Activated CD8-positive, alpha-beta memory T cell treated with anti-CD3 and anti-CD28 coated beads, Interleukin-2, amount 50 U/mL, for 4 hours (primary cell): ENCODE measurements around the gene FADS3.

ENCODE experiments used
- DNase-seq: peaks from one replicate; pipeline ENCODE4 v3.0.0-alpha.2; 2020

FADS3 gene

GRCh38 chr11:61913699-61914395 is 22.5 kb upstream of the FADS3 start:
- no peak for DNase-seq

- no peak for DNase-seq
These were observed 21.8 kb upstream of the FADS3 start for GRCh38 chr11:61912991-61913698.

- DNase-seq: no peak
These were observed 21.2 kb upstream of the FADS3 start for GRCh38 chr11:61912530-61912898.

DNA sequence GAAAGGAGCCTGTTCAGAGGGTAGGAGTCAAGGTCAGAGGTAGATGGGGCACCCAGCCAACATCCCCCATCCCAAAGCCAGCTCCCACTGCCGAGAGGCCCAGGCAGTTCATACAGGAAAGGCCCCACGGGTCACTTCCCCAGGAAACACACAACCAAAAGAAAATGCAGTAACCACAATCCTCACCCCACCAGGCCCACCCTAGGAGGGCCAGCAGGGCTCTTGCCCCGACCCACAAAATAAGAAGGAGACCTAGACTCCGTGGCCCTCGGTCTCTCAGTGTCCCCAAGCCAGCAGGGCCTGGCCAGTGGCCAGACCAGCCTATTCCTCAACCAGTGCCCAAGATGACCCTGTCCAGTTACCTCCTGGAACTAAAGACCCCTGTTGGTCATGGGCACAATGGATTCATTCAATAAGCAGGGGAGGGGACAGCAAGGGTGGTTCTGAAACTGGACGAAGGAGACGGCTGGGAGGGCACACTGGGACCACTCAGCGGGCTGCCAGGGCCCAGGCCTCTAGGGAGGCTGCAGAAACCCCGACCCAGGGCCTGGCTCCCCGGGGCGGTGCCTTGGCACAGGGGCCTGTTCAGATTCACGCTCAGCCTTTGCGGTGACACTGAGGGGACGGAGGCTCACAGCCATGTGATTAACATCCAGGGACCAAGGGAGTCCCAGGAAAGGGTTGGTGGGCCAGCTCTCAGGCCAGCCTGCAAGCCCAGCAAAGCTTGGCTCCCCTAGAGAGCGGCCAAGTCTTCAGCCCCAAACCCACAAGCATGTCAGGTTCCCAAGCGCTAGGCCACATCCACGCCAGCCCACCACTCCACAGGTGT is 20.6 kb upstream of the FADS3 start:
- DNase-seq: no peak

DNA sequence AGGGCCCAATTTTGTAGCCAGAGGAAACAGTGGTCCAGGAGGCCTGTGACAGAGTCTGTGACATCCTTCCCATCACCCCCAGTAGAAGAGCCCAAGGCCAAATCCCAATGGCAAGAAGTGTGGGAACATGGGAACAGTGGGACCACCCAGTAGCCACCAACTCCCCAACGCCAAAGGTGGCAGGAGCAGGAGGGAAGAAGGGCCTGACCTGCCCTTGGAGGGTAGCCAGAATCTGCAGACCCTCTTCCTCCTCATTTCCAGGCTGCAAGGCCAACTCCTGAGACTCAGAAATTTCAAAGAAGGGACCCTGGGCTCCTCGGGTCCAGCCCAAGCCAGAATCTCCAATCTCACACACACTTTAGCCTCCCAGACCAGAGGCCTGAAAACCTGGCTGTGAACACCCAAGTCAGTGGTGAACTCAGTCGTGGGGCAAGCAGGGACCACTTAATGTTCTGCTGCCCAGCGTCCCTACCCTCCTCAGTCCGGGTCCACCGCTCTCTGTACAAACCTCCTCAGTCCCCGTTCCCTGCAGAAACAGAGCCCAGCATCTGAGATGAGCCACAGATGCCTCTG is 19.9 kb upstream of the FADS3 start:
- DNase-seq: no peak

DNA sequence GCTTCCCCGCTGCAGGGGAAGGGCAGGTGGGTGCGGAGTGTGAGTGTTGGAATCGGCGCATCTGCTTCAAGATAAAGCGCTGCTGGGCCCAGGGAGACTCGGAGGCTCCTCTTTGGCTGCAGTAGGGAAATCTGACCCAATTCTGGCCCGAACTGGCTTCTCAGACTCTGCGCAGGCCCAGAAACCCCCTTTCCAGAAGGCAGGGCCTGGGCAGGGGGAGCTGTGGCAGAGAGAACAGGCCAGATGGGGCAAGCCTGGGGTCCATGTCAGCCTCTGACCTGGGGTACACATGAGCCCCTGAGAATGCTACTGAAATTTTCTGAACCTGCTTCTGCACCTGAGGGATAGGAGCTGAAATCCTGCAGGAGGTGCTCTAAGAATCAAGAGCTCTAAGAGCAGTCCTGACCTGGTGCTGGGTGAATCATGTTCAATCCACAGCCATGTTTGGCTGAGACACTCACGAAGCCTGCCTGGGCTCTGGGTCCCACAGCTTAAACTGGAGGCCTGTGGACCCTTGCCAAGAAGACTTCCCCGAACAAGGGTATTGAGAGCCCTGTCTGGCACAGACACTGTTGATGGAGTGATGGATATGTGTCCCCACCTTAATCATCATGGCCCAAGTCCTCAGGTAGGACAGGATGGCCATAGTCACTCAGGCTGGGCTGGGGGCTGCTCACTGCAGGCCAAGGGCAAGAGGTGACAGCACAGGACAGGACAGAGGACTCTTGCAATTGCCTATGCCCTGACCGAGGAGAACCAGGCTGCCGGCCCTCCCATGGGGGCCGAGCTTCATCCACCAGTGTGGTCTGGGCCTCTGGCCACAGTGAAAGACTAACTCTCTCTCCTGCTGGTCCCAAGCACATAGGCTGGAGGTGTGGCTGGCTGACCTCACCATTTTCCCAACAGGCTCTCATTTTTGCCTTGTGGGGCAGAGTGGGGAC is 19.1 kb upstream of the FADS3 start:
- no peak for DNase-seq

DNA sequence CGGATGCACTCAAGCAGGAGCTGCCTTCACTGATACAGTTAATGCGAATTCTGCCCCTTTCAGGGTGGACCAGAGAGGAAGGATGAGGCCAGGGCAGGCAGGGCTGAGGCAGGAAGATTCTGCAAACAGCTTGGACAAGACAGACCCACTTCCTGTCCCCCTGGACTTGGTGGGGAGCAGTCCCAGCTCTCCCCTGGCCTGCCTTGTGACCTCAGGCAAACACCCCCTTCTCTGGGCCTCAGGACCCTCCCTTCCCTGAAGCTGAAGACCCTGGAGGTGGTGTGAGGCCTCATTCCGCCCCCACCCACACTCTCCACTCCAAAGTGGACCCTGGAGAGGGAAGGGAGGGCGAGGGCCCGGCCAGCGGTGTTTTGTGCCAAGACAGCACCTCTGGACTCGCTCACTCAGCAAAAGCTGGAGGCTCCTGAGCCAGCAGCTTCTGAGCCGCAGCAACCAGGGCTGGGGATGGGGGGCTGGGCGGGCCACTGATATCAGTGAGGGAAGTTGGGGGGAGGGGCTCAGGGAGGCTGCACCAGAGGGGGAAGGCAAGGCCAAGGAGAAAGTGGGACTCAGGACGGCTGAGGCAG is 17.5 kb upstream of the FADS3 start:
- DNase-seq: no peak

DNA sequence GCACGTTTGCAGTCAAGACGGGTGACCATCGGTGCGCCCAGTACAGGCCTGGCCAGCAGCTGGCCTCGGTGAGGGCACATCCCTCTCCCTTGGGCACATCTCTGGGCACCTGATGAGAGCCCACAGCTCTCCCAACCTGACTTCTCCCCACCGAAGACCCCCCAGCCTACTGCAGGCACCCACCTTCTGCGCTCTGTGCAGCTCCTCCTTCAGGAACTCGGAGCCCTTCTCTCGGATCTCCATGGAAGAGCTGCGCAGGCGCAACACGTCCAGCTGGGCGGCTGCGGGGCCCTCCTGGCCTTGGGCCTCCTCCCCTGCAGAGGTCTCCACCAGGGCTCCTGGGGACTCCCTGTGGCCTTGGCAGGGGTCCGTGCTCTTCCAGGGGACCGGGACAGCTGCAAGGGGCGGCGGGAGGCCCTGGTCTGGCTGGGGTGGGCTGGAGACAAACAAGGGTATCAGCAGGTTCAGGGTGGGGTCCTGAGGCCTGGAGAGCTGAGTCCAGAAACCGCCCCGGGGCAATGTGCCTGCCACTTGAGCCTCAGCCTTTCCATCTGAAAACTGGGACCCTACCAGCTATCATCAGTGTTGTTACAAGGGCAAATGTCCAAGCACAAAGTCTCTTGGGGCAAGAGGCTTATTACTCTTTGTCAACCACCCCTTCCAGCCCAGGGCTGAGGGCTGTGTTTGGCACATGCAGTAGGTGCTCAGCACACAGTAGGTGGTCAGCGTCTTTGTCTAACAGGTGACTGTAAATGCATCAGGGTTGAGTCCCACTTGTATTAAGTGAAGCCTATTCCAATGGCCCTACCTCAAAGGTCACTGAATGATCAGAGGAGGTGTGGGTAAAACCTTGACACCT is 16.8 kb upstream of the FADS3 start:
- no peak for DNase-seq

- no peak for DNase-seq
These were observed 15.9 kb upstream of the FADS3 start for GRCh38 chr11:61907282-61907681.

- DNase-seq: no peak
These were observed 15.2 kb upstream of the FADS3 start for GRCh38 chr11:61906522-61906909.

DNA sequence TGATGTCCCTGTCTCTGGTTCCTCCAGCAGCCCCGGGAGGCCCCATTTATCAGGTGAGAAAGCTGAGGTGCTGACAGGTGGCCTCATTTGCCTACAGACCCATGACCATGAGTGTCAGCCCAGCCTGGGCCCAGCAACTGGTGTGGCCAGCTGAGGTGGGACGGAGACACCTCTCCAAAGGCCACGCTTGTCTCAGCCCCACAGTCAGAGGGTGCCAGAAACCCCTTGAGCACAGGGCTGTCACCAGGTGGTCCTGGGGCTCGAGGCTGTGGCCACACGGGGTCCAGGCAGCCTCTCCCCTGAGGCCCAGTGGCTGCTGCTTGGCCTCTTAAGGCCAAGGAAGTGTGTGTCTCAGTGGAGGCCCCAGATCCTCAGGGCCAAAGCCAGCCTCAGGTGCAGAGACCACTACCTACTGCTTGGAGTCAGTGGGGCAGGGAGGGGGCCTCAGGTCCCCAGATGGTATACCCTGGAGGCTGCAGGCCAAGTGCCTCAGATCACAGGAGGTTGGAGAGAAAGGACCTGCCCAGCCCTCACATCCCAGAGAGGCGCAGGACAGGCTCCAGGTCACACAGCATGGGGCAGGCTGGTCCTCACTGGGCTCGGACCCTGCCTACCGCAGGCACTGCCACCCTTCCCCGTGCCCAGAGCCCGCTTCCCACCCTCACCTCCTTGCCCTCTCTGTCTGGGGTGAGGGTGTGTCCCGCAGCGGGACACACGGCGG is 14.6 kb upstream of the FADS3 start:
- no peak for DNase-seq

DNA sequence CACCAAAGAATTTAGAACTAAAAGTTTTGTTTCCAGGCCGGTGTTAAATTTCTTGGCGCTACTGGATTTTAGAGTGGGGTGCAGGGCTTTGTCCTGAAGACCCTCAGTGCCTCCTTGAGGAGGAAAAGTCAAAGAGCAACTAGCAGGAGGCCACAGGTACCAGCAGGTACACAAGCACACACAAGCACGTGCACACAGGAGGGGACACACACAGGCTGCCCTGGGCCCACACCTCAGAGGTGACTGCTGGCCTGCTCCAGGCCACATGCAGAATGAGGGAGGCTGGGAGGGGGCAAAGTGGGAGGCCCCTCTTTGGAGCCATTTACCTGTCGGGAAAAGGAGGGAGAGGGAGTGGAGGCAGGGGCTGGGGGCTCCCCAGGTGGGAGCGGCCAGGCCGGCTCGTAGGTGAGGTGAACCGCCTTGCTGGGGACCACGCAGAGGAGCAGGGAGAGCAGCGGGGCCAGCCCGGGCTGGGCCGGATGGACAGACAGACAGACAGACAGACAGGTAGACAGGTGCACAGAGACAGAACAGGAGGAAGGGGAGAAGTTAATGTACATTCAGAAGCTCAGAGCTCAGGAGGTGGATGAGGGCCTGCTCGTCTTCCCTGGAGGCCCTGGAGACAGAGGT is 13.8 kb upstream of the FADS3 start:
- DNase-seq: no peak

- no peak for DNase-seq
These were observed 13.2 kb upstream of the FADS3 start for GRCh38 chr11:61904539-61905048.

DNA sequence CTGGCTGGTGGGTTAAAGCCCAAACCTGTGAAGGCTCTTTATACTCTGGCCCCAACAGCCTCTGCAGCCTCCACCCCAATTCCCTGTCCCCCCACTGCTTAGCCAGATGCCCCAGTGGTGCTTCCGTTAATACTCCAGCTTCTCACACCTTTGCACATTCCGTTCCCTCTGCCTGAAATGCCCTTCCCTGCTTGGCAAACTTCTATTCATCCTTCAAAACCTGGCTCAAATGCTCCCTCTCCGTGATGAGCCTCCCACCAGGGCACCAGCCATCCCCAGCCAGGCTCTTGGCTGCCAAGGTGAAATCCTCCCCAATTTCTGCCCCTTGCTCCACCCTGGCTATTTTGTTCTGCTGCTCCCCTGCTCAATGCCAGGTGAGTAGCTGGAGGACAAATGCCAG is 12.5 kb upstream of the FADS3 start:
- no peak for DNase-seq

- DNase-seq: no peak
These were observed 11.0 kb upstream of the FADS3 start for GRCh38 chr11:61902313-61902712.

DNA sequence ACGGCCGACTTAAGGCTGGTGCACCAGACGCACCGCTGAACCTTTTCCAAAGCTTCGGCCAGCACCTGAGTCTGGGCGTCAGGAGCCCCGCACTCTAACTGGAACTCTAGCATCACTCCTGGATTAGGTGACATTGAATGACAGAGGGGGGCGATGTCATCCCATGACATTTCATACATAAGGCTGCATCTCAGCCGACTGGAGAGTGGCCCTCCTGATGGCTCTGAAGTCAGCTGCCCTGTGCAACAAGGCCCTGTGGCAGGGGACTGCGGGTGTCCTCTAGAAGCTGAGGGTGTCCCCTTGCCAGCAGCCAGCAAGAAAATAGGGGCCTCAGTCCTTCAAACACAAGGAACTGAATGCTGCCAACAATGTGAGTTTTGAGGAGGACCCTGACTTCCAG is 10.1 kb upstream of the FADS3 start:
- DNase-seq: no peak

- DNase-seq: no peak
These were observed 8.9 kb upstream of the FADS3 start for GRCh38 chr11:61900251-61900650.

DNA sequence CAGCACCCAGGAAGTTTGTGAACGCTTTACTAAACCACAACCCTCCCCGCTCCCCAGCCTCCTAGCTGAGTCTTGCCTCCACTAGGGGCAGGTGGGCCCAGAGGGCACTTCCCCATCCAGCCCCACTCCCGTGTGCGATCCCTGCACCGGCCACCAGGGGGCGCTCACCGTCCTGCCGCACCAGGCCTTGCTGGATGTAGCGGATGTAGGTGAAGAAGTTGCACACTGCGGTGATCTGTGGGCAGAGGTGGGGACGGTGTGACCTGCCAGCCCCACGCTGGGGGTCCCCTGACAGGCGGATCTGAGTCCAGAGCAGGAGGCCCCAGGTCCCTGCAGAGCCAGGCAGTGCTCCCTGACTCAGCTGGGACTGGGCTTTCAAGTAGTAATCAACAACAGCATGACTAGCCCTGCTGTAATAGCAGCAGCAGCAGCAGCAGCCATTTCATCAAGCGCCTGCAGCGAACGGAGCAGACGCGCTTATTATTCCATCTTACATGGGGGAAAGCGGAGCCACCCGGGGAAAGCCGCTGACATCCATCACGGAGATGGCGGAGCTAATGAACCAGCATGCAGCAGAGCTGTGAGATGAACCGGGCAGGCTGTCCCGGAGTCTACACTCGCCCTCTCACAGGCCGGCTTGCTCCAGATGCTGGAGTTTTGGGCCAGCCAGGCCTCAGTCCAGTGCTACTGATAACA is 7.9 kb upstream of the FADS3 start:
- DNase-seq: peak; percentile 93

DNA sequence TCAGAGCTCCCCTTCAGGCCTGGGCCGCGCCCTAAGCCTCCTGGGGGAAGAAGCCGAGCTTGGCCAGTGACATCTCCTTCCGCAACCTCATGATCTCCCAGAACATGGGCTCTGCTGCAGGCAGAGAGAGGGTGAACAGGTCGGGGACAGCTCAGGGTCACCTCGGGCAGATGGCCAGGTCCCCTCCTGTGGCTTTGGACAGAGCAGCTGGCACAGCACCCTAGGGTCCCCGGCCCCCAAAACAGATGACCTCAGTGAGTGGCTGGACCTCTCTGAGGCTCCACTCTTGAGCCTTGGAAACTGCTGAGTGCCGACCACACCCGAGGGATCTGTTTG is 6.9 kb upstream of the FADS3 start:
- DNase-seq: no peak
